Muscle layer of colon (tissue), 2 donors: ENCODE measurements around the gene SPATS2.
"Not testable (repeated sequence)": the region's sequence is repeated elsewhere in the genome, so short reads cannot be mapped to it uniquely, and the experiment has no call there.

Source experiments
- H3K27ac ChIP-seq: one replicate; pipeline ENCODE4 v1.7.0; 2013; ENCODE audit warnings: low read depth, mild to moderate bottlenecking, low read length, moderate library complexity
- H3K27me3 ChIP-seq, 2 donors: one replicate each; pipeline ENCODE4 v1.7.0; 2013; ENCODE audit warnings: low read length in 2 of 2, mild to moderate bottlenecking in 2 of 2; ENCODE audit not compliant: insufficient read depth in 2 of 2, control insufficient read depth in 1 of 2
- H3K36me3 ChIP-seq: one replicate; pipeline ENCODE4 v1.7.0; 2013; ENCODE audit warnings: mild to moderate bottlenecking, low read length; ENCODE audit not compliant: insufficient read depth
- H3K4me1 ChIP-seq: one replicate; pipeline ENCODE4 v1.7.0; 2013; ENCODE audit warnings: mild to moderate bottlenecking, low read length; ENCODE audit not compliant: insufficient read depth
- H3K4me3 ChIP-seq, 2 donors: one replicate each; pipeline ENCODE4 v1.7.0; 2013; ENCODE audit warnings: low read length in 2 of 2, low read depth in 1 of 2, mild to moderate bottlenecking in 1 of 2, moderate library complexity in 1 of 2
- H3K9ac ChIP-seq: one replicate; pipeline ENCODE4 v1.7.0; 2013; ENCODE audit warnings: low read length
- H3K9me3 ChIP-seq: one replicate; pipeline ENCODE4 v1.7.0; 2013; ENCODE audit warnings: mild to moderate bottlenecking, low read length
- donor health status: abdominal sarcoma.
- donor health status: Adenocarcinoma of cecum.

The SPATS2 gene

GRCh38 chr12:49509681-49510080 is 142.4 kb downstream of the SPATS2 start:
- not testable (repeated sequence) for H3K4me1 ChIP-seq, H3K4me3 ChIP-seq, H3K9ac ChIP-seq, H3K36me3 ChIP-seq, H3K27ac ChIP-seq, H3K27me3 ChIP-seq, H3K9me3 ChIP-seq

DNA sequence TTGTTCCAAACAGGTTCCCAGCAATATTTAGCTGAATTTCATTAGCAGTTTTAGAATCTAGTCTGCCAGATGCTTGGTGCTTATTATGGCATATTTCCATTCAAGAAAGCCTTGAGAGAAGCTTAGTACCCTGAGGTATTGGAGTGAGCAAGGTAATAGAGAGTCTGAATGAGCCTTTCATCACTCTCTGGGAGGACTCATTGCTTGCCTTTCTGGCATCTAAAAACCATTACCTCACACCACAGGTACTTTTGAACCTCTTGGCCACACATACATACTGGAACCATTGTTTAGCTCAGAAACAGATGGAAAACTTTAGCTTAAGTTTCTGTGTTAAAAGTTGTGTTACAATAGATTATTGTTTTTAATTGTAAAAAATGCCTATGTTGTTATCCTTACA is 144.1 kb downstream of the SPATS2 start:
- Histone ChIP-seq H3K27me3 (no peaks in the 10 kb centered on the region), H3K4me1 (no peaks in the 10 kb centered on the region), H3K36me3 (no peaks in the 10 kb centered on the region), H3K27ac (no peak overlapping the region), H3K9me3 (no peaks in the 10 kb centered on the region), H3K9ac (no peak overlapping the region), H3K4me3 (no peak overlapping the region)

- H3K9me3 ChIP-seq: no peaks in the 10 kb centered on the region
- H3K36me3 ChIP-seq: no peaks in the 10 kb centered on the region
- H3K27ac ChIP-seq: no peak overlapping the region
- H3K4me3 ChIP-seq: no peak overlapping the region
- H3K4me1 ChIP-seq: no peaks in the 10 kb centered on the region
- H3K9ac ChIP-seq: no peak overlapping the region
- no peaks in the 10 kb centered on the region for H3K27me3 ChIP-seq
These were observed 145.3 kb downstream of the SPATS2 start for GRCh38 chr12:49512546-49512945.

DNA sequence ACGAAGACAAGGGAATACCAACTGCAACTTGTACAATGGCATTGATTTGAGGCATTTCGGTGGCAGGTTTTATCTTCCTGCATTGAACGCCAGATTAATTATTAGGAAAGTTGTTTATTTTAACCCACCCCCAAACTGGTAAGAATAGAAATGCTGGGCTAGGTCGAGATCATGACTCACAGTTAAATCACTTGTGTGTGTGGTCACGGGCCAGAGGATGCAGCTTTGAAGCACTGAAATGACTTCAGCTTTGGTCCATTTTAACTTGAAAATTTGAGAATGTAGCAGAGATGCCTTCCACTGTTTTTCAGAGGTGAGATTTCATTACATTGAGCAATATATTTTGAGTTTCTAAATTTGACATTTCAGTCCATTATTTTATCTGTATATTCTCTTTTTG is 148.0 kb downstream of the SPATS2 start:
- H3K36me3 ChIP-seq: no peaks in the 10 kb centered on the region
- H3K9ac ChIP-seq: no peak overlapping the region
- H3K9me3 ChIP-seq: no peaks in the 10 kb centered on the region
- H3K4me3 ChIP-seq: no peak overlapping the region
- H3K27ac ChIP-seq: no peak overlapping the region
- H3K4me1 ChIP-seq: no peaks in the 10 kb centered on the region
- no peaks in the 10 kb centered on the region for H3K27me3 ChIP-seq

GRCh38 chr12:49518914-49519573 is 151.8 kb downstream of the SPATS2 start:
- no peak overlapping the region for H3K9ac ChIP-seq
- no peak overlapping the region for H3K4me3 ChIP-seq
- no peaks in the 10 kb centered on the region for H3K9me3 ChIP-seq
- H3K27me3 ChIP-seq: no peaks in the 10 kb centered on the region
- H3K27ac ChIP-seq: no peak overlapping the region
- peaks cover 9% of the 10 kb centered on the region for H3K36me3 ChIP-seq
- H3K4me1 ChIP-seq: no peaks in the 10 kb centered on the region

DNA sequence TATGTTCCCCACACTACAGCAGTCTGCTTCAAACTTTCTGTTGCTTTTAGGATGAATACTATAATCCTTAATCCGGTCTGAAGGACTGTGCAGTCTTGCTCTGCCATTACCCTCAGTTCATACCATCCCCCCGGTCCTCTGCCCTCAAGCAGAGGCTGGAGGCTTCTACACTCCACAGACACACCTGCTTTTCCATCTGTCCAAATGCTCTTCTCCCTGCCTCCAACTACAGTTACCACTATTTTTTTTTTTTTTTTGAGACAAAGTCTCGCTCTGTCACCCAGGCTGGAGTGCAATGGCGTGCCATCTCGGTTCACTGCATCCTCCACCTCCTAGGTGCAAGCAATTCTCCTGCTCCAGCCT is 152.3 kb downstream of the SPATS2 start:
- Histone ChIP-seq H3K36me3 (peaks cover 12% of the 10 kb centered on the region), H3K4me3 (no peak overlapping the region), H3K27me3 (no peaks in the 10 kb centered on the region), H3K27ac (no peak overlapping the region), H3K9ac (no peak overlapping the region), H3K9me3 (no peaks in the 10 kb centered on the region), H3K4me1 (no peaks in the 10 kb centered on the region)

- Histone ChIP-seq H3K4me1 (no peaks in the 10 kb centered on the region), H3K27me3 (no peaks in the 10 kb centered on the region), H3K9me3 (no peaks in the 10 kb centered on the region), H3K4me3 (no peak overlapping the region), H3K9ac (no peak overlapping the region), H3K27ac (no peak overlapping the region), H3K36me3 (peaks cover 27% of the 10 kb centered on the region)
These were observed 154.1 kb downstream of the SPATS2 start for GRCh38 chr12:49521389-49521788.

GRCh38 chr12:49524660-49525324 is 157.5 kb downstream of the SPATS2 start:
- H3K36me3 ChIP-seq: peaks cover 34% of the 10 kb centered on the region
- no peaks in the 10 kb centered on the region for H3K9me3 ChIP-seq
- H3K27me3 ChIP-seq: no peaks in the 10 kb centered on the region
- H3K9ac ChIP-seq: no peak overlapping the region
- H3K4me1 ChIP-seq: no peaks in the 10 kb centered on the region
- H3K27ac ChIP-seq: no peak overlapping the region
- no peak overlapping the region for H3K4me3 ChIP-seq

- H3K9me3 ChIP-seq: no peaks in the 10 kb centered on the region
- no peak overlapping the region for H3K9ac ChIP-seq
- no peak overlapping the region for H3K4me3 ChIP-seq
- H3K4me1 ChIP-seq: no peaks in the 10 kb centered on the region
- no peak overlapping the region for H3K27ac ChIP-seq
- no peaks in the 10 kb centered on the region for H3K27me3 ChIP-seq
- H3K36me3 ChIP-seq: peaks cover 34% of the 10 kb centered on the region
These were observed 158.7 kb downstream of the SPATS2 start for GRCh38 chr12:49525942-49526341.

- H3K4me3 ChIP-seq: no peak overlapping the region
- H3K4me1 ChIP-seq: no peaks in the 10 kb centered on the region
- H3K27me3 ChIP-seq: no peaks in the 10 kb centered on the region
- peaks cover 30% of the 10 kb centered on the region for H3K36me3 ChIP-seq
- no peaks in the 10 kb centered on the region for H3K9me3 ChIP-seq
- no peak overlapping the region for H3K27ac ChIP-seq
- H3K9ac ChIP-seq: no peak overlapping the region
These were observed 160.3 kb downstream of the SPATS2 start for GRCh38 chr12:49527361-49528130.

GRCh38 chr12:49529414-49529813 is 162.2 kb downstream of the SPATS2 start:
- H3K27me3 ChIP-seq: no peaks in the 10 kb centered on the region
- no peak overlapping the region for H3K4me3 ChIP-seq
- no peak overlapping the region for H3K9ac ChIP-seq
- peaks cover 23% of the 10 kb centered on the region for H3K36me3 ChIP-seq
- H3K27ac ChIP-seq: no peak overlapping the region
- H3K4me1 ChIP-seq: no peaks in the 10 kb centered on the region
- H3K9me3 ChIP-seq: no peaks in the 10 kb centered on the region
